Body of pancreas (tissue), 4 donors: ENCODE measurements around the gene AAGAB. TPM values are rescaled to one million over a fixed set of nuclear protein-coding genes. Genes with fewer than 3 reads are reported as not detected.

ENCODE experiments used
- ATAC-seq: fragments of 150-250 bp; one replicate; pipeline ENCODE4 v1.9.1; 2016
- DNase-seq, 4 donors: peaks; one replicate each; pipeline ENCODE4 v3.0.0-alpha.2; 2019
- H3K27ac ChIP-seq, 4 donors: fragments of 200-600 bp; sonication (generic); 1 replicate in 3 of 4; 2 replicates in 1 of 4; pipeline versions ENCODE4 v1.5.1 to v1.6.1; 2016 to 2019; ENCODE audit warnings: mild to moderate bottlenecking in 1 of 4, mixed read lengths in 1 of 4, moderate library complexity in 1 of 4
- H3K27me3 ChIP-seq, 2 donors: fragments of 200-600 bp; sonication (generic); one replicate each; pipeline ENCODE4 v1.6.0; 2016; ENCODE audit warnings: mild to moderate bottlenecking in 1 of 2
- H3K36me3 ChIP-seq, 2 donors: fragments of 200-600 bp; sonication (generic); replicated peaks in 1 of 2; 2 replicates each; pipeline ENCODE4 v1.5.1; 2016; ENCODE audit warnings: low read depth in 2 of 2; ENCODE audit not compliant: insufficient read depth in 1 of 2
- H3K4me1 ChIP-seq: fragments of 200-600 bp; sonication (generic); one replicate; pipeline ENCODE4 v1.6.0; 2016
- H3K4me3 ChIP-seq, 2 donors: fragments of 200-600 bp; sonication (generic); 1 replicate in 1 of 2; 2 replicates in 1 of 2; pipeline ENCODE4 v1.5.1; 2016 to 2019
- H3K9me3 ChIP-seq, 3 donors: fragments of 200-600 bp; sonication (generic); 1 replicate in 2 of 3; 2 replicates in 1 of 3; pipeline ENCODE4 v1.5.1; 2016
- POLR2A ChIP-seq, 3 donors: fragments of 450-650 bp; IDR thresholded peaks; one replicate each; pipeline ENCODE4 v1.6.1; 2016; ENCODE audit warnings: antibody characterized with exemption in 3 of 3, mild to moderate bottlenecking in 2 of 3
- WGBS, 2 donors: methylation state at CpG; one replicate each; pipeline ENCODE4 v1.1.5; 2017; 5-methylcytosine and 5-hydroxymethylcytosine counted together
- intact Hi-C: fragments of 100-400 bp; cut with DNase I; formaldehyde crosslinking; loops from one replicate; pipeline ENCODE4 v1.15.1; 2023
- total RNA-seq, 2 donors: library from RNA; depleted of rRNA; stranded (reverse); fragments of >200 nt; gene quantifications; one replicate each; pipeline ENCODE4 v1.1.0, GENCODE V29; 2016
- TF ChIP-seq, protein P1 (sequence below), 7 experiments: fragments of 450-650 bp in 4 of 7; fragments of 200-600 bp in 3 of 7; sonication (generic) in 3 of 7; IDR thresholded peaks; one replicate each; pipeline ENCODE4 v1.5.1; 2016 to 2019; ENCODE audit warnings: antibody characterized with exemption in 7 of 7

AAGAB gene
- total RNA-seq, 2 donors from 2014 or later = 12.5 to 13.5 TPM

DNA sequence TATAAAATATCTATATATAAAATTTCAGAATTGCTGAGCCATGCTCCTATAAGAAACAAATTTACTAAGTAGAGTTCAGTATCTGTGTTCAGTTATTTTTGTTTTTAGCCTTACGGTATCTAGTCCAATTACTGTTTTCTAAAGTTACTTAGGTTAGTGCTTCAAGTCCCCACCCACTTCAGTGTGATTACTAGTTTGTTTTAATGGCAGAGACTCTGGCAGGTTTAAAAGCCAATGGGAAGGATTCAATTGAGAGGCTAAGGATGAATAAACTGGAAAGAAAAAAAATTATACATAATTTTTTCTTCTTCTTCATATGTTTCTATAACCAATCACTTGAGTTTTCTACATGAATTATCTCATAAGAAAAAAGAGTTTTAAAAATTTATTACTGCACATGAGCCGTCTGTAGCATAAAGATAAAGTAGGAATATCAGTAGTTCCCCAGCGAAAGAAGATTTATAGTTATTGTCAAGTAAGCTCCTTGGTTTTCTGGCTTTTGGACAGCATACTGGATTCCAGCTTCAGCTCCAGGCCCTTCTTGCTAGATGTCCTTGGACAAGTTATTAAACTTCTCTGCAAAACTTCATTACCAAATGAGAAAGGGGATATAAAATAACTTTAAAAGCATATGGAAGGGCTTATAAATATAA lies 46.8 kb downstream of the AAGAB start:
- TF ChIP-seq, protein P1, sequence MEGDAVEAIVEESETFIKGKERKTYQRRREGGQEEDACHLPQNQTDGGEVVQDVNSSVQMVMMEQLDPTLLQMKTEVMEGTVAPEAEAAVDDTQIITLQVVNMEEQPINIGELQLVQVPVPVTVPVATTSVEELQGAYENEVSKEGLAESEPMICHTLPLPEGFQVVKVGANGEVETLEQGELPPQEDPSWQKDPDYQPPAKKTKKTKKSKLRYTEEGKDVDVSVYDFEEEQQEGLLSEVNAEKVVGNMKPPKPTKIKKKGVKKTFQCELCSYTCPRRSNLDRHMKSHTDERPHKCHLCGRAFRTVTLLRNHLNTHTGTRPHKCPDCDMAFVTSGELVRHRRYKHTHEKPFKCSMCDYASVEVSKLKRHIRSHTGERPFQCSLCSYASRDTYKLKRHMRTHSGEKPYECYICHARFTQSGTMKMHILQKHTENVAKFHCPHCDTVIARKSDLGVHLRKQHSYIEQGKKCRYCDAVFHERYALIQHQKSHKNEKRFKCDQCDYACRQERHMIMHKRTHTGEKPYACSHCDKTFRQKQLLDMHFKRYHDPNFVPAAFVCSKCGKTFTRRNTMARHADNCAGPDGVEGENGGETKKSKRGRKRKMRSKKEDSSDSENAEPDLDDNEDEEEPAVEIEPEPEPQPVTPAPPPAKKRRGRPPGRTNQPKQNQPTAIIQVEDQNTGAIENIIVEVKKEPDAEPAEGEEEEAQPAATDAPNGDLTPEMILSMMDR (IDR thresholded peaks at IDR 0.05) = no peak
- no peak for TF ChIP-seq POLR2A (IDR thresholded peaks at IDR 0.05)
- no peak overlapping the region for H3K4me3 ChIP-seq
- DNase-seq = no peak
- no peaks in the 10 kb centered on the region for H3K36me3 ChIP-seq
- no peaks in the 10 kb centered on the region for H3K9me3 ChIP-seq
- no peak for ATAC-seq
- 97 to 99% methylated on average over 3 of the region's 3 CpGs for WGBS, 2 donors
- intact Hi-C loops = no loop called here
- no peak overlapping the region for H3K27ac ChIP-seq
- H3K4me1 ChIP-seq = no peaks in the 10 kb centered on the region
- H3K27me3 ChIP-seq = no peaks in the 10 kb centered on the region

DNA sequence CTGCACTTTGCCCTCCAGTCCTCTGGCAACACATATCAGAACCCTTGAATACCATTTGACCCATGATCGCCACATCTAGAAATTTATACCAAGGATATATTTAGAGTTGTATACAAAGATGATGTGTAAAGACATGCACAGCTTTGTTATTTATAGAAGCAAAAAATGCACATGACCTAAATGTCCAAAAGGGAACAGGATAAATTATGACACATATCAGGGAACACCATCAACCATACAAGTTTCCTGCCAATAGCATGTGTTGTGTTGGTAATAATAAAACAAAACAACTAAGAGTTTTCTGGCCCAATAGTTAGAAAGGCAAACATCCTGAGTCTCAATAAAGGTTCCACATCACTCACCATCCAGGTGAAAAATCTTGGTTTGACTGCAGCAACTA lies 51.5 kb downstream of the AAGAB start:
- intact Hi-C loops = no loop called here
- Histone ChIP-seq H3K4me3 (no peak overlapping the region), H3K9me3 (no peaks in the 10 kb centered on the region), H3K36me3 (no peaks in the 10 kb centered on the region), H3K27ac (no peak overlapping the region), H3K4me1 (peaks cover 11% of the 10 kb centered on the region), H3K27me3 (no peaks in the 10 kb centered on the region)
- DNase-seq = no peak
- ATAC-seq = no peak
- 87 to 93% methylated on average over 1 of the region's 1 CpG for WGBS, 2 donors
- TF ChIP-seq POLR2A (IDR thresholded peaks at IDR 0.05) = no peak
- TF ChIP-seq, protein P1 (IDR thresholded peaks at IDR 0.05) = no peak

DNA sequence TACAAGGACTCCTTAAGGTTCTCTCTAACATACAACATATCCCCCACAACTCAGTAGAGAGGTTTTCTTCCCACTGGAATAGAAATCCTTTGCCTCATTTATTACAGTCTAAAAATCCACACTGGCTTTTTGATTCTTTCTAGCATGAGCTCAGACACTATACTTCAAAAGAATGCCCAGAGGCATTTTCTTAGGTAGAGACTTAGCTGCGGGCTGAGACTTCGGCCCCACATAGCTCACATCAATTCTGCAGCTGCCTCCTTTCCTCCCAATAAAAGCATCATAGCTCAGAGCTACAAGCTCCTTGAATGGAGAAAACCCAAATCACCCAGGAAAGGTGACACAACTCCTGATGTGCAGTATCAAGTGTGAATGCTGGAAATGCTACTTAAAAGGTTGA lies 52.4 kb downstream of the AAGAB start:
- no peak for ATAC-seq
- 96 to 100% methylated on average over 2 of the region's 2 CpGs for WGBS, 2 donors
- DNase-seq = no peak

DNA sequence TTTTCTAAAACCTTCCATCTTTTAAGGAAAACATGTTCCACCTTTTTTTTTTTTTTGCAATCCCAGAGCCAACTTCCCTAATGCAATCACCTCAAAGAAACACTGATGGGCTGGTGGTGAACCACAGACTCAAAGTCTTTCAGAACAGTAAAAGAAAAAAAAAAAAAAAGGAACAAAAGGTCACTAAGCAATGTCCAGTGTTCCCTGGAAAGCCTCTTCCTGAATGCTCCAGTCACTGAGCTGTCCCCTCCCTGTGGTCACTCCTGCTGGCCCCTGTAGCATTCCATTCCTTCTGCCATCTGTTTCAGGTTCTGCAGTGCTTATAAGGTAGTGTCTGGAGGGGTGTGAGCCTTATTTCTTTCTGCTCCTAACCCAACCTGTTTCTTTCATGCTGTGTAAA lies 53.3 kb downstream of the AAGAB start:
- Histone ChIP-seq H3K36me3 (no peaks in the 10 kb centered on the region), H3K4me3 (no peak overlapping the region), H3K9me3 (no peaks in the 10 kb centered on the region), H3K27me3 (no peaks in the 10 kb centered on the region), H3K4me1 (peaks cover 11% of the 10 kb centered on the region), H3K27ac (no peak overlapping the region)
- intact Hi-C loops = no loop called here
- ATAC-seq = no peak
- DNase-seq = no peak
- TF ChIP-seq POLR2A (IDR thresholded peaks at IDR 0.05) = no peak
- TF ChIP-seq, protein P1 (IDR thresholded peaks at IDR 0.05) = no peak

More for the DNA sequence above, 52.4 kb downstream of the AAGAB start:
- Histone ChIP-seq H3K27me3 (no peaks in the 10 kb centered on the region), H3K4me3 (no peak overlapping the region), H3K27ac (no peak overlapping the region), H3K9me3 (no peaks in the 10 kb centered on the region), H3K36me3 (no peaks in the 10 kb centered on the region), H3K4me1 (peaks cover 11% of the 10 kb centered on the region)
- TF ChIP-seq, protein P1 (IDR thresholded peaks at IDR 0.05) = no peak
- TF ChIP-seq POLR2A (IDR thresholded peaks at IDR 0.05) = no peak
- intact Hi-C loops = no loop called here
